DMS53 treated with DMSO at 0.1 percent for 48 hours (cell line): ENCODE results near the gene MNAT1.
"Not testable (repeated sequence)": the region's sequence is repeated elsewhere in the genome, so short reads cannot be mapped to it uniquely, and the experiment has no call there.

Experiments
- DNase-seq: peaks from one replicate; lab custom pipeline; 2025; ENCODE audit not compliant: unreplicated experiment; lab: John Stamatoyannopoulos, UW

MNAT1 gene

DNA sequence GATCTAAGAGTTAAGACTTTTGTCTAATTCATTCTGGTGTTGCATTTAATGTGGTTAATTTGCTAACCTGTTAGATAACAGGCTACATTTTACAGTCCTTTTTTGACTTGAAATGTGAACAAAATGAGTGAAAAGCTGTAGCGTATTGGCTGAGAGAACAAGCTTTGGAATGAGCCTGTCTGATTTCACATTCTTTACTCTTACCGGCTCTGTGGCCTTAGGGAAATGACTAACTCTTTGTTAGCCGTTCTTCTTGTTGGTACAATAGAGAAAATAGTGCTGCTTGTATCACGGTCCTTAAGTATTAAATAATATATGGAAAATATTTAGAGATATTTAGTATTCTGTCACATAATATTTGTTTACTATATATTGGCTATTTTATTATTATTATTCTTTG is 1.9 kb downstream of the MNAT1 start:
- no peak for DNase-seq

- DNase-seq, result no peak
These were observed 4.4 kb downstream of the MNAT1 start for GRCh38 chr14:60738843-60739508.

DNA sequence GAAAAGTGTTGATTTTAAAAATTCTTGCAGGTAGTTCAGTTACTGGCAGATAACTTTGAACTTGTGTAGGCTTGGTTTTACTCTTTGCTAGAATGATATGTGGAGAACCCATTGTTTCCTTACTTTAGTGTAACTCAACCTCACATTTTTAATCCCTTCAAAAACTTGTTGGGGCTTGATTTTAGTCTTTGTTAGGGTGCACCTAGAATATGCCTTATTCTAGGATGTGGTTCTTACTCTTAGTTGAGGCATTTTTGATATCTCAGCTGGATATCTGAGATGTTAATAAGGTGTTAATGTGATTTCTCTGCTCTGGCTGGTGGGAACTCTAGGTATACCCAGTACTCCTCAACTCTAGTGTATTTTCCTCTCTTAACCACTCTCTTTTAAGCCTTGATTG is 10.0 kb downstream of the MNAT1 start:
- DNase-seq, result no peak

DNA sequence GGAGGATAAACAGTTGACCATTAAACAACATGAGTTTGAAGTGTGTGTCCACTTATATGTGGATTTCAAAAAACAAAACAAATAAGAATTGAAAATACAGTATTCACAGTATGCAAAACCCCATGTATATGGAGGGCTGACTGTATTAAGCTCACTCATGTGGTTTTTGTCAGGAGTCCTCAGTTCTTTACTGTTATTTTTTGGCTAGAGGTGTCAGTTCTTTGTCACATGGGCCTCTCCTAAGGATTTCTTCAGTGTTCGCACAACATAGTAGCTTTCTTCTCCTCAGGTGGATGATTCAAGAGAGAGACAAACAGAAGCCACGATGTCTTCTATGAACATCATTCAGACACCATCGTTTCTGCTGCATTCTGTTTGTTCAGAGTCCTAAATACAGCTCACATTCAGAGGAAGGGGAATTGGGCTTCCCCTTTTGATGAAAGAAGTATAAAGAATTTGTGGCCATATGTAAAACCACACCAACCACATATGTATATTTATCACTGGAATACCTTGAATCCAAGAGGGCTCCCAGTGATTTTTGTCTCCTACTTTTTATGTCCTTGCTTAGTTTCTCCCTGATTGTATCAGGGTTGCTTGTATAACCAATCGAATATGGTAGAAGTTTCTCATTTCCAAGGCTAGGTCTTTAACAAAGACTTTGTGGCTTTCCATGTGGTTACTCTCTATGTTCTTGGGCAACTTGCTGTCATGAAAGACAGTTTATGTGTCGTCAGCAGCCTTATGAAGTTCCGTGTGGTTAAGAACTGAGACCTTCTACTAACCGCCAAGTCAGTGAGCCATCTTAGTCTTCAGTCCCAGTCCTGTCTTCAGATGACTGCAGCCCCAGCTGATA is 18.9 kb downstream of the MNAT1 start:
- no peak for DNase-seq

GRCh38 chr14:60756847-60757246 is 22.3 kb downstream of the MNAT1 start:
- no peak for DNase-seq

DNA sequence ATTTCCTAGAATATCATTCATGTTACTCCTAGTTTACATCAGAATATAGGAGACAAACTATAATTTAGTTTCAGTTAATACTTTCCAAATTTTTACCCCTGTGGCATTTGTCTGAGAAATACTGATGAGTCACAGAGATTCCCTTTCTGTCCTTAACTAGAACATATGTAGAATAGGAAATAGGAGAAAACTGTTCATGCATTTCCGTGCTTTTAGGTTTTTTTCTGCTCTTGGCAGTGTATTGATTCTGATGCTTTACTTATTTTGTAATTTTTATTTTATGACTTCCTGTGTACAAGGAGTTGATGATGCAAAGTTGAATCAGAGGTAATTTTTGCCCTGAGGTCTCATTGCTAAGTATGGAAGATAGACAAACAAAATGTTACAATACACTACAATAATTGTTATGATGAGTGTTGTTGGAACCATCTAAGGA is 23.0 kb downstream of the MNAT1 start:
- DNase-seq, result no peak

DNA sequence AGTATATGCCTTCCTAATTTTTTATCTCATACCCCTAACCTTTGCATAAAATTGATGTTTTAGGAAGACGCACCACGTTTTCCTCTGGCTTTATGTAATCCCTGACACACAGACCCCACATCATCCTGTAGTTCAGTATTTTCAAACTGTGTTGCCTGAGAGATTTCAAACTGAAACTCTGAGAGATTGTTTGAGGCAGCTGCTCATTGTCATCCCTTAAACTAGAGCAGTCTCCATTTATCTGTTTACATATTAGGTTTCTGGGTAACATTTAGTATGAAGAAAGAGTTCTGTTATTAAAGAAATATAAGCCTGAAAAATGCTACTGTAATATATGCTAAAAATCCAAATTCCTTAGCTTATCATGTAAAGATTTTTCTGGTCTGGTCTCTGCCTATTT is 24.3 kb downstream of the MNAT1 start:
- DNase-seq, result no peak

DNA sequence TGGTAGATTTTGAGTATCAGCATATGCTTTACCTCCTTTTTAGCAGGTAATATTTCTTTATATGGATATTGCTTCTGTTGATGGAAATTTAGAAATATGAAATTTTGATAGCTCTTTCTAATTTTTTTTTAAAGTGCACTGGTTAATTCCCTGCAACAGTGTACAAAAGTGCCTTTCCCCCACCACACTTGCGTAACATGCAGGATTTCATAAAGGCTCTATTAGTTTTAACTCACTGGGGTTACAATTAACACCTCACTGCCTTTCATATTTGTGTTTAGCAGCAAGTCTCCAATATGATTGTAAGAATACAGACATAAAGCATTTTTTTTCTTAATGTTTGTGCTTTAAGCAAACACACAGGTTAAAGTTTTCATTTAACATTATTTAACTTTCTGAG is 25.6 kb downstream of the MNAT1 start:
- no peak for DNase-seq

DNA sequence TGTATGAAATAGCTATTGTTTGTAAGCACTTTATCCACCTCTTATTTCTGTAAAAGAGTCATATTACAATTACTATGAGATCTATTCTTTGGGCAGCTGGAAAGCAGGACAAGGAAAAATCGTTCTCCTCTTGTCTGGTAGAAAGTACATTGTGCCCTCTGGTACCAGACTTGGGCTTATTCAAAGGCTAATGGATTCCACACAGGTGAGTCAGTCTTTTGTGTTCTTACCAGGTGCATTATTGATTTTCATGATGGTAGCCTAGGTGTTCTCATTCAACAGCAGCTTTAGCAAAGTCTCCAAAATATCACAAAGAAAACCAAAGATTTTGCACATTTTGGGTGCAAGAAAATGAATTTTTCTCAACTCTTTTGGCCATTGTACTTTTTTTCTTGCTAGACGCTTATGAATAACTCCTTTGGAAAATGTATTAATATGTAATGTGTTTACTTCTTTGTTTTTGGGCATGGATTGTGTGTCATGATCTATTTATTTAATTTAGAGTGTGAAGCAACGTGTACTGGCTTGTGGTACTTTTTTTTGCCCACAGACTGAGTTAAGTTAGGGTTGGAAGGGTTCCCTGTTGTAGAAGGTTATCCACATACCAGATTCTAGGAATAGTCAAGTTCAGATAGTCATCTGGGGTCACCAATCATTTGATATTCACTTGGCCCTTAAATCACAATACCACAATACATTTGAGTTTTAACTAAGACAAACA is 26.2 kb downstream of the MNAT1 start:
- DNase-seq, result peak; percentile 53

- no peak for DNase-seq
These were observed 34.0 kb downstream of the MNAT1 start for GRCh38 chr14:60768602-60769001.

DNA sequence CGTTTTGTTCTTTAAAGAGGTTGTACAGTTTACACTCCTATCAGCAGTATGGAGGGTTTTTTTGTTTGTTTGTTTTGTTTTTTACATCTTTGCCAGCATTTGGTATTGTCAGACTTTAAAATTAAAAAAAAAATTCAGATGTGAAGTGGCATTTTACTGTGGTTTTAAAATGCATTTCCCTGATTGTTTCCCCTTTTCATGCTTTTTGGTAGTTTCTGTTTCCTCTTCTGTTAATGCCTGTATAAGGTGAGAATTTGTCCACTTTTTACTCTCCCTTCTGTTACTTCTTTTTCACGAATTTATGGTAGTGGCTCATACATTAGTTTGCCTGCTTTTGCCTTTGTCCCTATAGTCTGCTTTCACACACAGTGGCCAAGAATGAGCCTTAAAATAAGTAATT is 36.6 kb downstream of the MNAT1 start:
- DNase-seq, result no peak

GRCh38 chr14:60773558-60773957 is 39.0 kb downstream of the MNAT1 start:
- no peak for DNase-seq

DNA sequence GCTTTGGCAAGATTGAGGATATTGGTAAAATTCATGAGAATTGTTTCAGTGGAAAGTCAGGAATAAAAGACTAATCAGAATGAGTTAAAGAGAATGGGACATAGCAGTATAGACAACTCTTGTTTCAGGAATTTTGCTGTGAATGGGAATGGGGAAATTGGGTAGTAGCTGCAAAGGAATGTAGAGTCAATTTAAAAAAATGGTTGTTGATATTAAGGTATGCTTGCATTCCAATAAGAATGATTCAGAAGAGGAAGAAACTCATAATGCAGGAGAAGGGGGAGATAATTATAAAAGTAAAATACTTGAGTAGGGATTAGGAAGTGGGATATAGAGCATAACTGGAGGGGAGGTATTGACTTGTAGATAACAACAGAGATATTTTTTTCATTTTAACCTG is 40.7 kb downstream of the MNAT1 start:
- no peak for DNase-seq

DNA sequence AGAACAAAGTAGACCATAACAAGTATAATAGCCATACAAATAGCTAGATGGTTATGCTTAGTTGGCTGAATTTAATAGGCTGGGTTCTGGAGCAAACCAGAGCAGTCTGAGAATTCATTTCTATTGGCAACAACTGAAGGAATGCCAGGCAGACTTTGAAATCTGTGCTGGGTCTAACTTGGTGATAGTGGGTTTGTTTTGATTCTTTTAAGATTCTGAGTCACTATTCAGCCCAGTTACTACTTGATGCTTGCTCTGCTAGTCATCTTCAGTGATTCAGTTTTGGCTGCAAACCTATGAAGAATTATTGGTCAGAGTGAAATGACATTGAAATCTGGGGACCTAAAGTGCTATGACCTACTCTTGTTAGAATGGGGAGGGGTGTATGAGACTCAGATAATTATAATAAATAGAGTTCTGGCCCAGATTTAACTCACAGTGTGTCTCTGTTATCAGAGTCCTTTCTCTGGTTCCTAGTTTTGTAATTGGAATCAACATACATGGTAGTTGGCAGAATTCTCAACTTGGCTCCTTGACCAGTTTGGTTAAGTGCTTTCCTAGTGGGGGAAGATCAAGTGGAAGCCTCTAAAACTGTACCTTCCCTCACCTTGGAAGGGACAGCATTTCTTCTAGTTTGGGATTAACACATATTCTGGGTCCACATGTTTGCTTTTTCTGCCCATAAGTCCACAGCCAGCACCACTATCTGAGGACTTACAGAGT is 43.5 kb downstream of the MNAT1 start:
- no peak for DNase-seq

DNA sequence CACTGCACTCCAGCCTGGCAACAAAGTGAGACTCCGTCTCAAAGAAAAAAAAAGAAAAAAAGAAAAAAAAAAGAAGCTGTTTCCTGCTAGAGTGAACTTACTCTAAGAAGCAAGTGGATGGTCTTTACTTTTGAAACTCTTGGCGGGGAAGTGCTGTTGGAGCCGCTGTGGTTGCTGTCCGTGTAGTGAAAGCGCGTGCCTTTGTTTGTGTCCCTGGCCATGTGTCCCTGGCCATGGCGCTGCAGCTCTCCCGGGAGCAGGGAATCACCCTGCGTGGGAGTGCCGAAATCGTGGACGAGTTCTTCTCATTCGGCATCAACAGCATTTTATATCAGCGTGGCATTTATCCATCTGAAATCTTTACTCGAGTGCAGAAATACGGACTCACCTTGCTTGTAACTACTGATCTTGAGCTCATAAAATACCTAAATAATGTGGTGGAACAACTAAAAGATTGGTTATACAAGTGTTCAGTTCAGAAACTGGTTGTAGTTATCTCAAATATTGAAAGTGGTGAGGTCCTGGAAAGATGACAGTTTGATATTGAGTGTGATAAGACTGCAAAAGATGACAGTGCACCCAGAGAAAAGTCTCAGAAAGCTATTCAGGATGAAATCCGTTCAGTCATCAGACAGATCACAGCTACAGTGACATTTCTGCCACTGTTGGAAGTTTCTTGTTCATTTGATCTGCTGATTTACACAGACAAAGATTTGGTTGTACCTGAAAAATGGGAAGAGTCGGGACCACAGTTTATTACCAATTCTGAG is 45.4 kb downstream of the MNAT1 start:
- not testable (repeated sequence) for DNase-seq

DNA sequence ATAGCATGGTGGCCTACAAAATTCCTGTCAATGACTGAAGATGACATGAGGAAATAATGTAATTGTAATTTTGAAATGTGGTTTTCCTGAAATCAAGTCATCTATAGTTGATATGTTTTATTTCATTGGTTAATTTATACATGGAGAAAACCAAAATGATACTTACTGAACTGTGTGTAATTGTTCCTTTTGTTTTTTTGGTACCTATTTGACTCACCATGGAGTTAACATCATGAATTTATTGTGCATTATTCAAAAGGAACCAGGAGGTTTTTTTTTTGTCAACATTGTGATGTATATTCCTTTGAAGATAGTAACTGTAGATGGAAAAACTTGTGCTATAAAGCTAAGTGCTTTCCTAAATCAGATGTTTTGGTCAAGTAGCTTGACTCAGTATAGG is 46.0 kb downstream of the MNAT1 start:
- DNase-seq, result not testable (repeated sequence)

DNA sequence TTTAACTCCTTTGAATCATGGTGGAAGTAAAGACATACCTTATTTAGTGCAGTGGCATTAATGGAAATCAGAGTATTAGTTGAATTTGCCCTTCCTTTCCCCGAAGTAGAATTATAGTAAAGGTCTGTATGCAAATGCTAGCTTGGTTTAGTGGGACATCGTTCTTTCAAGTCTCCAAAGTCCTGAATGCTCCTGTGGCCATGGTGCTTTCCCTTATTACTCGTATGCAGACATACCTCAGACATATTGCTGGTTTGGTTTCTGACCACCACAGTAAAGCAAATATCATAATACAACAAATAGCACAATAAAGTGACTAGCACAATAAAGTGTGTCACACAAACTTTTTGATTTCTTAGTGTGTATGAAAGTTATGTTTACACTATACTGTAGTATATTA is 52.3 kb downstream of the MNAT1 start:
- no peak for DNase-seq

GRCh38 chr14:60789656-60790055 is 55.1 kb downstream of the MNAT1 start:
- DNase-seq, result no peak

- no peak for DNase-seq
These were observed 56.3 kb downstream of the MNAT1 start for GRCh38 chr14:60790850-60791249.

DNA sequence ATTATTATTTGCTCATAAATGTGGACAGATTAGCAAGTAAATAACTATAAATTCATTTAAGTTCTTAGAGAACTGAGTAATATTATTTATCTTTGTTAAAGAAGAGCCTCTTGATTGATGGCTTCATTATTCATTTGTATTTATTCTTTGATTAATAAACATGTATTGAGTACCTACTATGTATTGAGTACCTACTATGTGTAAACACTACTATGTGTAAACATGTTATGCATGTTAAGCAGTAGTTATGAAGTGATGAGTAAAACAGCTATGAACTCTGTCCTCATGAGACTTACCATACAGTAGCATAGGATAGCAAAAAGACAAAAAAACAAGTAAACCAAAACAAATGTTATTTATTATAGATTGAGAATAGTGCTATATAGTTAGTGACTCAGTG is 61.9 kb downstream of the MNAT1 start:
- no peak for DNase-seq

GRCh38 chr14:60800409-60800808 is 65.8 kb downstream of the MNAT1 start:
- no peak for DNase-seq
